ENCODE results near the gene SERPINI1.
A peak's percentile ranks its signal among the peaks of the same experiment; 100 is the strongest.

SERPINI1 gene, protein sequence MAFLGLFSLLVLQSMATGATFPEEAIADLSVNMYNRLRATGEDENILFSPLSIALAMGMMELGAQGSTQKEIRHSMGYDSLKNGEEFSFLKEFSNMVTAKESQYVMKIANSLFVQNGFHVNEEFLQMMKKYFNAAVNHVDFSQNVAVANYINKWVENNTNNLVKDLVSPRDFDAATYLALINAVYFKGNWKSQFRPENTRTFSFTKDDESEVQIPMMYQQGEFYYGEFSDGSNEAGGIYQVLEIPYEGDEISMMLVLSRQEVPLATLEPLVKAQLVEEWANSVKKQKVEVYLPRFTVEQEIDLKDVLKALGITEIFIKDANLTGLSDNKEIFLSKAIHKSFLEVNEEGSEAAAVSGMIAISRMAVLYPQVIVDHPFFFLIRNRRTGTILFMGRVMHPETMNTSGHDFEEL

DNA sequence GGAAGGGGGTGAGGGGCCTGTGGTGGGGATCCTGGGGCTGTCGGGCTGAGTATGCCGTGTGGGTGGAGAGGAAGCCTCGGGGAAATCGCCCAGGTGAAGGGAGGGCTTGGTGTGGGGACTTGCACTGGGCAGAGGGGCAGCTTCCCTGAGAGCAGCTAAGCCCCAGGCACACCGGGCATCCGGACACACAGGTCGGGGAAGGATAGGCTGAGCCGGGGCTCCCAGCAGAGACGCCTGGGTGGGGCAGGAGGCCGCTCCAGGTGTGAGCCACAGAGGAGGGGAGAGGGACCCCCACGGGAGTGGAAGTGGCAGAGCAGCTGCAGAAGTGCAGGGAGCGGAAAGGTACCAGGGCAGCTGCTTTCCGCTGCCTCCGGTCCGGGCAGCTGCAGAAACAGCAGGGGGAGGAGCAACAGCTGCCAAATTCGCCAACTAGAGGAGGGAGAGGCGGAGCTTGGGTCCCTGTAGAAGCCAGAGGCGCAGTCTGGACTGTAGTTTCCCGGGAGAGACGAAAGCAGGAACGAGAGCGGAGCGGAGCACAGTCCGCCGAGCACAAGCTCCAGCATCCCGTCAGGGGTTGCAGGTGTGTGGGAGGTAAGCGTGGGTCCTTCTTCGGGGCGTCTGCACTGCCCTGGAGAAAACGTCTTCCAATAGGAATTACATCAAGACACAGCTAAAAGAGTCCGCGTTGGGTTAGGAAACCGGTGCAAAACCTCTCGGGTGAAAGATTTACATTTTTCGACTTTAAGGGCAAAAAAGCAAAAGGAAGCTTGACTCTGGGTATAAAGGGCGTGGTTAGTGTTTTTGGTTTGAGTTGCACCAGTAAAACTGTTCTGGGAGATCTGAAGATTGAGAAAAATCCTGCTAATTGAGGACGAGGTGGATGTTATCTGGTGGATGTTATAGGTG, at the start of gene SERPINI1:
Gene SERPINI1 (plus strand): TSS at position 489 of the 906 bp plus-strand sequence. CDS start 53,408 bp downstream, outside the sequence.
- DNase-seq = peak; percentile 93

DNA sequence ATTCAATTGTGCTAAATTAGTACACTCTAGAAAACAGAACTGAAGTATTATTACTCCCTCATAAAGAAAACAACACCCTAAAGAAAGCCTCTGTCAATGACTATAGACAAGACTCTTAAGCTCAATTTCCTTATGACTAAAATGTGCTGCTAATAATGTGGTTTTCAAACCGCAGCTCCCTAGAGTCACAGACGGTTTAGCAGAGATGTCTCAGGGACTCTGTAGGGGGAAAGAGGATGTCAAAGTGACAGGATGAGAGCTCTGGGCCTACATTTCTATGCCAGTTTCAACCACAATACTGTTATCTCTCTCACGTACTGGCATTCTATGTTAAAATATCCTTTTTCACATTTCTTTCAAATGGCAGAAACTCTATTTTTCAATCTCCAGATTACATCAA, 44.2 kb upstream of the SERPINI1 start:
- no peak for DNase-seq

DNA sequence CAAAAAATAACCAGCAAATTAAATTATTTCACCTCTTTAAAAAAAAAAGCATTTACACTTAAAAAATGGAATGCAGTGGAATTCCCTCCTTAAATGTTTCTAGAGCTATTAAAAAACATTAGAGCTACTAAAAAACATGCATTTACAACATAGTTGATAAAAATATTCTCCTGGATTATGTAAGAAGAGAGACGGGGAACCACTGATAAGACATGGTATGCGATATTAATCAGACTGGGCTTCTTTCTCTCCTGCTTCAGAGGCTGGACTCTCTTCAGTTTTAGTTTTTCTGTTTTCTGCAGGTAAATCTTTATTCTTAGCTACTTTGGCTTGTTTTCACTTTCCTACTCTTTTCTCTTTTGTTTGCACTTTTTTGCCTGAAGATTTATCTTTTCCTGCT, 41.4 kb upstream of the SERPINI1 start:
- no peak for DNase-seq

DNA sequence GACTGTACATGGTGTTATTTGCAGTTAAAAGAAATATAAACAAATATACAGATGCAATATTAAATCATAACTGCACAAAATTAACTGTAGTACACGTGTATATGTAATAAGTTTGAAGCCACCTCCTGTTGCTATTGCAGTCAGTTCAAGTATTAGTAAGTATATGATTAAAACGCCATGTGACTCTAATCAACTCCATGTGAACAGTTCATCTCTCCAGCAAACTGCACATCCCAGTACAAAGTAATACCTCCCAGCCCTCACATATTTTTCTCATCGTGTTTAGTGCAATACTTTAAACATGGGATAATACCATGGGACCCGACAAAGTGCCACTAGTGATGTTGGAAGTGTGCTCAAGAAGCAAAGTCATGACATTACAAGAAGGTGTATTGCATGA, 35.5 kb upstream of the SERPINI1 start:
- DNase-seq = no peak

DNA sequence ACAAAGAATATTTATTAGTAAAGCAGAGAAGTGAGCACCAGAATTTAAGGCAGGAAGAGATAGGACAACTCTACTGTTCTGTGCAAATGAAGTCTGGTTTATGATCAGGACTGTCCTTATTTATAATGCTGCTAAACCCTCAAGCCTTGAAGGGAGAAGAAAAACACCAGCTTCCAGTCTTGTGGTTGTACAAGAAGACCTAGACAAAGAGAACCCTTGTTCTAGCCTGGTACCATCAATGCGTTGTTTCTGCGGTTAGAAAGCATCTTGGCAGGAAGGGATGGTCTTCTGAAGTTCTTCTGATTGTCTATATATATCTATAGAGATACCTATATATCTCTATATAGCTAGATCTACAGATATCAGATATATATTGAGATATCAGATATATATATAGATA, 34.6 kb upstream of the SERPINI1 start:
- no peak for DNase-seq

DNA sequence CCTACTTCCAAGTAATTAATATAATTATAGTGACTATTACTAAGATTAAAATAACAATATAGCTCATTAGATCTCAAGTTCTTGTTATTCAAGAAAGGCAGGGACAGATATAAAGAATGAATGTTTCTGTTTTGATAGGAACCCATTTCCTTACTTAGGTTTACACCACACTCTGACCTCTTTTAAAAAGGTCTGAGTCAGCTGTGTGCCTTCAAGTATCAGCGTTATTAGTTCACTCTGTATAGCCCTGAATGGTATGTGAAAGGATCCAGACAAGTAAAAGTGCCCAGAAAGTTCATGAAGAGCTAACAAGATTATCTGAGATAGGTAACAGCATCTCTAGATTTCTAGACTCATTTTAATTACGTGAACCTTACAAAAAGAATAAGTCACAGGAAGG, 29.7 kb upstream of the SERPINI1 start:
- no peak for DNase-seq

DNA sequence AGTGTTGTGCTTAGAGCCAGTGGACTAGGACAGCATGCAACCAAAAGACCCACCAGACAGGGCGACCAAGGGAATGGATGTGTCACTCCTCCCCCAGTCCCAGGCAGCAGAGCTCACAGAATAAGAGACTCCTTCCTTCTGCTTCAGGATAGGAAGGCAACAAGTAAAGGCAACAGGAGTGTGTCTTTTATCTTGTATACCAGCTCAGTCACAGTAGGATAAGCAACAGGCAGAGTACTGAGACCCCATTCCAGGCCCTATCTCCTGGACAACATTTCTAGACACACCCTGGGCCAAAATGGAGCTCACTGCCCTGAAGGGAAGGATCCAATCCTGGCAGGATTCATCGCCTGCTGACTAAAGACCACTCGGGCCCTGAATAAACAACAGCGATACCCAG, 25.8 kb upstream of the SERPINI1 start:
- DNase-seq = no peak

DNA sequence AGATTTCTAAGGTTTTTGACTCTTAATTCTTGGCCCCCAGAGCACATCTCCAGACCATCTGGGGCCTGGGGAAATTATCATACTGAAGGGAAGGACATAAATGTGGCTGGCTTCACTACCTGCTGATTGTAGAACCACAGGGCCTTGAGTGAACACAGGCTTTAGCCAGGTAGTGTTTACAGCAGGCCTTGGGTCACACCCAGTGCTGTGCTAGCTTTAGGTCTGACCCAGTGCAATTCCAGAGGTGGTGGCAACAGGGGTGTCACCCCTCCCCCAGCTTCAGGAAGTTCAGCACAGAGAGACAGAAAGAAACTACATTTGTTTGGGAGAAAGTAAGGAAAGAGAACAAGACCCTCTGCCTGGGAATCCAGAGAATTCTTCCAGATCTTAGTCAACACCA, 25.0 kb upstream of the SERPINI1 start:
- no peak for DNase-seq

DNA sequence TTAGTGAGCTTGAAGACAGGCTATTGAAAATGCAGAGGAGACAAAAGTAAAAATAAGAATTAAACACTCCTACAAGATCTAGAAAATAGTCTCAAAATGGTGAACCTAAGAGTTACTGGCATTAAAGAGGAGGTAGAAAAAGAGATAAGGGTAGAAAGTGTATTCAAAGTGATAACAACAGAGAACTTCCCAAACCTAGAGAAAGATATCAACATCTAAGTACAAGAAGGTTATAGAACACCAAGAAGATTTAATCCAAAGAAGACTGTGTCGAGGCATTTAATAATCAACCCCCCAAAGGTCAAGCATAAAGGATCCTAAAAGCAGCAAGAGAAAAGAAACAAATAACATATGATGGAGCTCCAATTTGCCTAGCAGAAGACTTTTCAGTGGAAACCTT, 24.1 kb upstream of the SERPINI1 start:
- DNase-seq = no peak

DNA sequence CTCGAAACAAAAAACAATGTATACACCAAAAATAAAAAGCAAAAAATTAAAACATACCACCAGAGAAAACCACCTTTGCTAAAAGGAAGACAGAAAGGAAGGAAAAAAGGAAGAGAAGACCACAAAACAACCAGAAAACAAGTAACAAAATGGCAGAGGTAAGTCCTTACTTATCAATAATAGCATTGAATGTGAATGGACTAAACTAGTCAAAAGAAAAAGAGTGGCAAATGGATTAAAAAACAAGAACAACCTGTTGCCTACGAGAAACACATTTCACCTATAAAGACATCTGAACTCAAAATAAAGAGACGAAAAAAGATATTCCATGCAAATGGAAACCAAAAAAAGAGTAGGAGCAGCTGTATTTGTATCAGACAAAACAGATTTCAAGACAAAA, 23.1 kb upstream of the SERPINI1 start:
- no peak for DNase-seq

DNA sequence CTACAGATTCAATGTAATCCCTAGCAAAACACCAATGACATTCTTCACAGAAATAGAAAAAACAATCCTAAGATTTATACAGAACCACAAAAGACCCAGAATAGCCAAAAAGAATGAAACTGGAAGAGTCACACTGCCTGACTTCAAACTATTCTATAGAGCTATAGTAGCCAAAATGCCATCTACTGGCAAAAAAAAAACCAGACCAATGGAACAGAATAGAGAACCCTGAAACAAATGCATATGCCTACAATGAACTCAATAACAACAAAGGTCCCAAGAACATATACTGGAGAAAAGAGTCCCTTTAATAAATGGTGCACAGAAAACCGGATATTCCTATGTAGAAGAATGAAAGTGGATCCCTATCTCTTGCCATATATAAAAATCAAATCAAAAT, 20.6 kb upstream of the SERPINI1 start:
- DNase-seq = no peak

DNA sequence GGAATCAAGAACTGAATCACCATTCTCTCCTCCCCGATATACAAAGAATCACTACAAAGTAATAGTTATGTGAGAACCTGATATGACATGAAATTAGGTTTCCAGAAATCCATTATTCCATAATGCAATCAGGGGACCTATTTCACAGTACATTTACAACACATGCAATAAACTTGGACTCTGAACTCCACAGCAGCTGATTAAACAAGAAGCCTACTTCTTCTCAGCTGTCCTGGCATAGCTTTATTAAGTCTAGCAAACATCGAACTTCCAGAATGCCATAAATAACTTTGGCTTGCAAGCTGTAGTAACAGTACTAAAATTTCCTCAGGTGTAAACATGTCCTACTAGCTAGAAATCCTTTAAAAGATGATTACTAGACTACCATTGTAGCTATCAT, 18.6 kb upstream of the SERPINI1 start:
- no peak for DNase-seq

DNA sequence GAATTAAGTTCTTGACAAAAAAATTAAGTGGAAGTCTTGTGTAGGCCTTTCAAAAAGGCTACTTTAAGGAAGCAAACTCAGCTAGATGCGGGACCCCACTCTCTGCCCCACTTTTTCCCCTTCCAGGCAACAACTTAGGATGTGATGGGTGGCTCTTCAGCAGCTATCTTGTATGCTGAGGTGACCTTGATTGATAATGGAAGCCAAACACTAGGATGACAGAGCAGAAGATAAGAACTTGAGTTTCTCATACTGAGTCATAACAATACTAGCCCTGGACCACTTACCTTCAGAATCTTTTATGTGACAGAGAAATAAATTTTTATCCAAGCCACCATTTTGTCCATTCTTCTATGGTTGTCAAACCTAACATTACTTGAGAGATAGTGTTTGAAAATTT, 16.9 kb upstream of the SERPINI1 start:
- DNase-seq = no peak

DNA sequence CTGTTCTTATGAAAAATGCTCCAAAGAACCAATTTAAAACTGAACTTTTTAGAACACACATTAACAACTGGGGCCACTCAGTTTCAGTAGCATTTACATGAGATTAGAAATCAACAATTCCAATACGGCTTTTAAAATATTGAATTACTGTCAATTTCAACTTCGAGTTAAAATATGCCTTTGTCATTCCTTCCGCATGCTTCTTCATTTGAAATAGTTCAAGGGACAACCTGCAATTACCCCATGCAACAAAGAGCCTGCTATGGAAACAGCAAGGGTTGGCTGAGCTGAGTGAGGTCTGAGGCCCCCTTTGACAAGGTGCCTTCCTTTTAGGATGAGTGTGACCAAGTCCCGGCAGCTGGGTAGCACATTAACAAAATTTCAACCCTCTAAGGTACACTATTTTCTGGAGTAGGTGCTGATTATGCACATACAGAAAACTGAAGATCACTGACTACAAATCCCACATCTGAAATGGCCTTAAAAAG, 12.5 kb upstream of the SERPINI1 start:
- DNase-seq = no peak

DNA sequence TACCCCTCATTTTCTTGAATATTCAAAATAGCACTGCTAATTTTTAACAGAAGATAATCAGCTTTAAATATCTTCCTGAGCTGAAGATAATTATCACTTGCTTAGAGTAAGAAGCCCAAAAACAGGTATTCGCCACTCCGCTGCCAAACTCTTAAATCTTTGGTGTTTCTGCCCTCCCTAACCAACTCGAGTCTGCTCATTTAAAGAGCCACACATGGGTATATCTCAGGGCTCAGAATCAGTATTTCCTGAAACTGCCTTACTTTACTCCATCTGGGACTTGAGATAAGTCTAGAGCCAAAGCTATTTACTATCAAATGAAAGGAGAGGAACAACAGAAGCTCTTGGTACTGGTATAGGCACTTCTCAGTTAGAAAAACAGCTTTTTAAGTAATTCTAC, 11.6 kb upstream of the SERPINI1 start:
- no peak for DNase-seq

DNA sequence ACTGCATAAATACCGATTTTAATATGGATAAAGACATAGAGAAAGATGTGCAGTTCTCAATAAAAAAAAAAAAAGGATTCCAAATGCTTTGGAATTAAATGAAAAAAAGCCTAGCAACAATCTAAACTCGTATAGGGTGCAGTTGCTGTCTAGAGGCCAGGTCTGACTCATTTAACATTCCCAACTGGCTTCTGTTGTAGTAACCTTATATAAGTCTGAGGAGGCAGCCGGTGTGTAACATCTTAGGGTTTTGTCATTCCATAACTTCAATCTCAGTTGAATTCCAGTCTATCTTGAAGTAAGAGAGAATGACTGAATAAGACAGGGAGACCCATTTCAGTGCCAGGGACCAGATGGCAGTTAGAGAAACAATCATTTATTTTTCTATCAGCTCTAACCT, 7.3 kb upstream of the SERPINI1 start:
- DNase-seq = no peak

DNA sequence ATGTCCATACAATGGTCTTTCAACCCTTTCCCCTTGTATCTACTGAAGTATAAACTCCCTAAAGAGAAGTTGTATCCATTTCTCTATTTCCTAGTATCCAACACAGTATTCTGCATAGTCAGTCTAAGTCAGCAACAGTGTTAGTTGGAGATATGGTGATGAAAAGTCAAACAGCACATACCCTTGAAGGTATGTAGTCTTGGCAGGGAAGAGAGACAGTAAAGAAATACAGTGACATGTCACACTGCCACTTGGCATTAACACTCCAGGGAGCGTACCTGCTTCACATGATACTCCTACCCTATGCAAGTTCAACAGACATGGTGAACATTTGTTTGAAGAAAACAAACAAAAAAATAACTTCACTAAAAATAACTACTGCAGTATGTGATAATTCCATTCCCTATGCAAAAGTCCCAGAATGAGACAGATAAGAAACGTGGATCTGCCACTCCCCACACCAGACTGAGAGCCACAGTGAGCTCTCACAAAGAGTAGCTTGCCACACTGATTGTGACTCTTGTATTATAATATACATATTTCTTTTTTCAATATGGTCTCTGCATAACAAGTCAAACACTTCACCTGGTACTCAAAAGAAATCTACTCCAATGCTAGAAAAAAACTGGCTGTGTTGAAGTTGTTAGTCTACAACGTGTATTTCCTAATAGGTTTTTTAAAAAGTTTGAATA, 6.7 kb upstream of the SERPINI1 start:
- no peak for DNase-seq

DNA sequence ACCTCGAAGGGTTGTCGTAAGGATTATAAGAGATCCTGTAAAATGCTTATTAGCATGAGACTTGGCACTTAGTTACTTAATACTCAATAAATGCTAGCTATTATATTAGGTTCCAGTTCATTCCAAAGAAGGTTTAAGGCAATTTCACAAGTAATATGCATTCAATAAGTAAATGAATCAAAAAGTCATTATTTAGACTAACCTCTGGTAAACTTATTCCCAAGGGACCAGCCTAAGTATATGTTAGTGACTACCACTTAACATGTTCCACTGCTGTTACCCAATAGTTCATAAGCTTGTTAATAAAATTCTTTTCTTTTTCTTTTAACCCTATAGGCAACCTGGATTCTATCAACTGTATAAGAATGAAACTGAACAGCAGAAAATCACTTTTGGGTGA, 5.9 kb upstream of the SERPINI1 start:
- no peak for DNase-seq

DNA sequence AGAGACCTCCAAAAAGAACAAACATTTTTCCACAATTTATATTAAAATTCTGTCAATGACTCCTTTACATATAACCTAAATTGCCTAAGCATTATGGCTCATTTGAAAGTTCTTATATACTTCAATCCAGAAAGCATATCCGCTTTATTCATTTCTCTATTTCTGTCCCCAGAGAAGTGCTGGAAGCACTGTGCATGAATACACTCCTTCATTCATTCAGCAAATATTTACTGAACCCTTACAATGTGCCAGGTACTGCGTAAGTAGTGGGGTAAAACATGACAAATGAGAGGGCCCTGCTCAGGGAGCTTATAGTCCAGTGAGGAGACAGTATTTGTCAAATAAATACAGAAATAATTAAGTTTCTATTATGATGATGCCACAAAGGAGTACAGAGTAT, 4.1 kb upstream of the SERPINI1 start:
- DNase-seq = no peak

DNA sequence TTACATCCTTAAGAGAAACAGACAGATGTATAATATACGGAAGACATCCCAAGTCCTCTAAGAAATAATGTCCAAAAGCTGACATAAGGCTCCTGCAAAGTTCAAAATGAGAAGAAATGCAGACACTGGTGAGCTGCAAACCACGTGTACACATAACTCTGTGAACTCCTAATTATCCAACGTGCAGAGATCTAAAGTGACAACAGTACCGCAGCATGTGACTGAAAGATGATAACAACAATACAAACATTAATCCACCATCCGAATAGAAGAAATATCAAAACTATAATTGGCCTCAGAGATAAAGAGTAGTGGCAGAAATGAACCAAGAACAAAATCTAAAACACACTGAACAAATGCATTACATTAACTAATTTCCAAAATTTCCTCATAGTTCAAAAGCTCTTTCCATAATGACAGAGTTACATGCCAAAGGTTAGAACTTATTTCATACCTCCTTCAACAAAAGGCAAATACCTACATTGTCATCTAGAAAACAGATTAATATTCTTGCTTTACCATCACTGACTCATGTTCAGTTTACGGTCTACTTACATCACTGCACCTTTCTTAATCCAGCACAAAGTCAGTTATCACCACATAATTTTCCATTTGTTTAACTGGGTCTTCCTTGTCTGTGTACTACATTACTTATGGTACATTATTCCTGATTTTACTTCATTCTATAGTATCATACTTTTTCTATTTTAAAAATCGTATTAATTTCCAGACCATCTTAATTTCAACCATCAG, 3.0 kb upstream of the SERPINI1 start:
- DNase-seq = no peak

DNA sequence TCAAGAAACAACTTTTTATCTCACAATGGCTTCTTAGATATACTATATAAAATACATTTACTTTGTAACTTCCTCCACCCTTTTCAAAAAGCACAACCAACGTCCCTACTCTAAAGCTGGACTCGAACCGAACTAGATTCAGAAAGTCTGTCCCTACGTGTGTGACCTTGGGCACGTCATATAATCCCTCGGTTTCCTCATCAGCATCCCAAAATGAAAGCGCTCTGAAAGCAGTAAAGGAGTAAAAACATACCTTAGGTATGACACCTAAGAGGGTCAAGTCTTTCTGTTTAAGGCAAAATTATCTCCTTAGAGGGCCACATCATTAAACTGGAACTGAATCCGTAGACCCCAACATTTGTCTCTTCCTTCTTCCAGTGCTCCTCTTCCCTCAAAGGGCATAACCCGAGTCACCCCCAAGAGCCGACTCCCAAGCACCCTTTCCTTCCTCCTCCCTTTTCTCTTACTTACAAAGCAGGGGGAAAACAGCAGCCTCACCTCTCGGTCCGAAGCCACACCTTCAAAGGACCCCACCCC, 1.5 kb upstream of the SERPINI1 start:
- DNase-seq = no peak

DNA sequence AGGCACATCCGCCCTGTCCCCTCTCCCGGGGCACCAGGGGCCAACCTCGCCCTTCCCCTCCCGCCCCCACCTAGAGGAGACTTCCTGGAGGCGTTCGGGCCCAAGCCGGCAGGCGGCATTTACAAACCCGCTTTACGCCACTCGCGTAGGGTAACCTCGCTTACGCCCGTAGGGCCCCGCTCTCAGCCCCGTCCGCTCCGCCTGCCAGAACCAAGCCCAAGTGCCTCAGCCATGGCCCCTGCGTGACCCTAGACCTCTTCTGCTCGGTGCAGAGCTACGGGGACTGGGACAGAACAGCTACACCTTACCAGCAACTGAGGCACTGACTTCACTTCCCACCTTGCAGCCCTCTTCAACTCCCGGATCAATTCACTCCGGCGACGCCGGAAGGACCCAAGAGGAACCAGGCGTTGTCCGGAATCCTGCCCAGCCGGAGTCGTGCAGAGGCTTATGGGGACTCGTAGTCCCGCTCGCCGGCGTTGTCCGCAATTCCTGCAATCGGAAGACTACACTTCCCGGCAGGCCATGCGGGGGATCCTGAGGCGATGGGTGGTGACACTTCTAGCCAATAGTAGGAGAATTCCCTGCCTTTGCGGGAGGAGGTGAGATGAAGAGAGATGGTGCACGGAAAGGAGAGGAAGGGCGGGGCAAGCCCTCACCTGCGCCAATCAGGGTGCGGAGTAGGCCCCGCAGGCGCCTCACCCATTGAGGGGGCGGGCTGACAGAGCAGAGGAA, 856 bp upstream of the SERPINI1 start, which contains the start of gene PDCD10:
Gene PDCD10 (minus strand): TSS at position 395 of the 735 bp plus-strand sequence. CDS start 14,735 bp downstream, outside the sequence.
- peak; percentile 98 for DNase-seq

Measured in NCI-H526 treated with DMSO at 0.1 percent for 48 hours (cell line).